Esophagus muscularis mucosa (tissue), 4 donors: Measurements from ENCODE around the gene LCN2. TPM values are rescaled to one million over a fixed set of nuclear protein-coding genes. Genes with fewer than 3 reads are reported as not detected.

ENCODE experiments used
- DNase-seq: peaks from one replicate; pipeline ENCODE4 v3.0.0-alpha.2; 2017; ENCODE audit errors: extremely low spot score
- H3K27ac ChIP-seq, 4 donors: fragments of 200-600 bp; sonication (generic); replicated peaks in 1 of 4; 1 replicate in 3 of 4; 2 replicates in 1 of 4; pipeline ENCODE4 v1.5.1; 2016 to 2019; ENCODE audit warnings: mild to moderate bottlenecking in 1 of 4
- H3K27me3 ChIP-seq, 4 donors: fragments of 200-600 bp; sonication (generic); one replicate each; pipeline versions ENCODE4 v1.5.1 to v1.6.0; 2016 to 2019
- H3K36me3 ChIP-seq, 4 donors: fragments of 200-600 bp; sonication (generic); one replicate each; pipeline ENCODE4 v1.5.1; 2016 to 2019
- H3K4me1 ChIP-seq, 4 donors: fragments of 200-600 bp; sonication (generic); one replicate each; pipeline ENCODE4 v1.5.1; 2016 to 2019
- H3K4me3 ChIP-seq, 4 donors: fragments of 200-600 bp; sonication (generic); 1 replicate in 2 of 4; 2 replicates in 2 of 4; pipeline ENCODE4 v1.5.1; 2016 to 2019; ENCODE audit warnings: mild to moderate bottlenecking in 4 of 4, moderate library complexity in 1 of 4
- H3K9me3 ChIP-seq, 4 donors: fragments of 200-600 bp; sonication (generic); 1 replicate in 3 of 4; 2 replicates in 1 of 4; pipeline ENCODE4 v1.5.1; 2016 to 2019
- EP300 ChIP-seq: sonication (generic); formaldehyde crosslinking; IDR thresholded peaks from one replicate; pipeline ENCODE4 v1.6.1; 2017; ENCODE audit warnings: antibody characterized with exemption
- POLR2A ChIP-seq: fragments of 450-650 bp; IDR thresholded peaks from one replicate; pipeline ENCODE4 v1.6.1; 2017; ENCODE audit warnings: antibody characterized with exemption, moderate library complexity, mild to moderate bottlenecking, low read depth
- POLR2AphosphoS5 ChIP-seq, 2 donors: sonication (generic); formaldehyde crosslinking; IDR thresholded peaks; one replicate each; pipeline ENCODE4 v1.6.1; 2017; ENCODE audit warnings: antibody characterized with exemption in 2 of 2
- WGBS: methylation state at CpG from one replicate; pipeline ENCODE4 v1.1.5; 2018; 5-methylcytosine and 5-hydroxymethylcytosine counted together
- intact Hi-C: fragments of 100-400 bp; cut with DNase I; formaldehyde crosslinking; loops from one replicate; pipeline ENCODE4 v1.15.1; 2023
- total RNA-seq, 4 donors: library from RNA; depleted of rRNA; stranded (reverse); fragments of >200 nt; gene quantifications; one replicate each; pipeline versions ENCODE4 v1.1.0 to v1.2.1, GENCODE V29; 2016
- TF ChIP-seq, protein P1 (sequence below), 3 experiments: fragments of 200-600 bp in 2 of 3; fragments of 450-650 bp in 1 of 3; sonication (generic) in 2 of 3; IDR thresholded peaks; one replicate each; pipeline ENCODE4 v1.5.1; 2017 to 2019; ENCODE audit warnings: antibody characterized with exemption in 3 of 3, mild to moderate bottlenecking in 2 of 3, moderate library complexity in 1 of 3

Gene LCN2
- total RNA-seq, 4 donors from 2014 or later: 0.83 to 6.2 TPM; not detected in 2

- Histone ChIP-seq H3K9me3 (no peaks in the 10 kb centered on the region), H3K4me3 (no peak overlapping the region), H3K27me3 (no peaks in the 10 kb centered on the region), H3K36me3 (no peaks in the 10 kb centered on the region), H3K4me1 (peaks cover 7 to 15% (median 9%) of the 10 kb centered on the region in 4 donors), H3K27ac (no peak overlapping the region)
- intact Hi-C loops: no loop called here
- TF ChIP-seq POLR2AphosphoS5 (IDR thresholded peaks at IDR 0.05) (no peak), EP300 (no peak), POLR2A (no peak)
- TF ChIP-seq, protein P1, sequence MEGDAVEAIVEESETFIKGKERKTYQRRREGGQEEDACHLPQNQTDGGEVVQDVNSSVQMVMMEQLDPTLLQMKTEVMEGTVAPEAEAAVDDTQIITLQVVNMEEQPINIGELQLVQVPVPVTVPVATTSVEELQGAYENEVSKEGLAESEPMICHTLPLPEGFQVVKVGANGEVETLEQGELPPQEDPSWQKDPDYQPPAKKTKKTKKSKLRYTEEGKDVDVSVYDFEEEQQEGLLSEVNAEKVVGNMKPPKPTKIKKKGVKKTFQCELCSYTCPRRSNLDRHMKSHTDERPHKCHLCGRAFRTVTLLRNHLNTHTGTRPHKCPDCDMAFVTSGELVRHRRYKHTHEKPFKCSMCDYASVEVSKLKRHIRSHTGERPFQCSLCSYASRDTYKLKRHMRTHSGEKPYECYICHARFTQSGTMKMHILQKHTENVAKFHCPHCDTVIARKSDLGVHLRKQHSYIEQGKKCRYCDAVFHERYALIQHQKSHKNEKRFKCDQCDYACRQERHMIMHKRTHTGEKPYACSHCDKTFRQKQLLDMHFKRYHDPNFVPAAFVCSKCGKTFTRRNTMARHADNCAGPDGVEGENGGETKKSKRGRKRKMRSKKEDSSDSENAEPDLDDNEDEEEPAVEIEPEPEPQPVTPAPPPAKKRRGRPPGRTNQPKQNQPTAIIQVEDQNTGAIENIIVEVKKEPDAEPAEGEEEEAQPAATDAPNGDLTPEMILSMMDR (IDR thresholded peaks at IDR 0.05): no peak
- DNase-seq: no peak
- WGBS: 82% methylated on average over 9 of the region's 13 CpGs
Observed at GRCh38 chr9:128145951-128146351, 3.3 kb upstream of the LCN2 start.

DNA sequence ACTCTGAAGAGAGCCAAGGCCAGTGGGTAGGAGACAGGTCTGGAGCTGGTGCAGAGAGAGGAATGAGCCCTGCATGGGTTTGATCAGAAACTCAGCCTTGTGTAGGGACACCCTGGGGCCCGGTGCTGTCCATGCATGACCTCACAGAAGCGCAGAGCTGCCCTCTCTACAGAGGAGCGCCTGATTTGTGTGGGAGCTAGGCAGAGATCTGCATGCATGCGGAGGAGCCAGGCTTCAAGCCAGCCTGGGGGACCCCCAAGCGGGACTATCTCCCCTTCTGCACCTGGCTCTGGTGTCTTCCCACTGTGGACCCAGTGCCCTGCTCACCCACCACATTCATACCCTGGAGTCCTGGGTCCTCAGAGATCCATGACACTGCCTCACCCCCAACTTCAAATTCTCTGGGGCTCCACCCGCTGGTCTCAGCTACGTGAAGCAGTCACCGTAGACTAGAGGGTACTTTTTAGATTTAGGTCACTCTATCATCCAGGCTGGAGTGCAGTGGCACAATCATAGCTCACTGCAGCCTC, 2.6 kb upstream of the LCN2 start:
- Histone ChIP-seq H3K27me3 (no peaks in the 10 kb centered on the region), H3K9me3 (no peaks in the 10 kb centered on the region), H3K27ac (no peak overlapping the region), H3K4me1 (peaks cover 7 to 15% (median 9%) of the 10 kb centered on the region in 4 donors), H3K36me3 (no peaks in the 10 kb centered on the region), H3K4me3 (no peak overlapping the region)
- TF ChIP-seq EP300 (no peak), POLR2AphosphoS5 (IDR thresholded peaks at IDR 0.05) (no peak), POLR2A (no peak)
- TF ChIP-seq, protein P1 (IDR thresholded peaks at IDR 0.05): no peak
- intact Hi-C loops: no loop called here
- no peak for DNase-seq
- 91% methylated on average over 8 of the region's 8 CpGs for WGBS

GRCh38 chr9:128148509-128149000, 698 bp upstream of the LCN2 start:
- Histone ChIP-seq H3K36me3 (no peaks in the 10 kb centered on the region), H3K27me3 (no peaks in the 10 kb centered on the region), H3K4me3 (no peak overlapping the region), H3K9me3 (no peaks in the 10 kb centered on the region), H3K27ac (peak overlapping the region in 1 of 4 donors; percentile 27), H3K4me1 (peaks cover 7 to 15% (median 9%) of the 10 kb centered on the region in 4 donors)
- intact Hi-C loops: no loop called here
- no peak for TF ChIP-seq POLR2AphosphoS5 (IDR thresholded peaks at IDR 0.05)
- no peak for TF ChIP-seq POLR2A
- no peak for TF ChIP-seq EP300
- TF ChIP-seq, protein P1 (IDR thresholded peaks at IDR 0.05): no peak
- WGBS: 67% methylated on average over 1 of the region's 5 CpGs
- DNase-seq: no peak

DNA sequence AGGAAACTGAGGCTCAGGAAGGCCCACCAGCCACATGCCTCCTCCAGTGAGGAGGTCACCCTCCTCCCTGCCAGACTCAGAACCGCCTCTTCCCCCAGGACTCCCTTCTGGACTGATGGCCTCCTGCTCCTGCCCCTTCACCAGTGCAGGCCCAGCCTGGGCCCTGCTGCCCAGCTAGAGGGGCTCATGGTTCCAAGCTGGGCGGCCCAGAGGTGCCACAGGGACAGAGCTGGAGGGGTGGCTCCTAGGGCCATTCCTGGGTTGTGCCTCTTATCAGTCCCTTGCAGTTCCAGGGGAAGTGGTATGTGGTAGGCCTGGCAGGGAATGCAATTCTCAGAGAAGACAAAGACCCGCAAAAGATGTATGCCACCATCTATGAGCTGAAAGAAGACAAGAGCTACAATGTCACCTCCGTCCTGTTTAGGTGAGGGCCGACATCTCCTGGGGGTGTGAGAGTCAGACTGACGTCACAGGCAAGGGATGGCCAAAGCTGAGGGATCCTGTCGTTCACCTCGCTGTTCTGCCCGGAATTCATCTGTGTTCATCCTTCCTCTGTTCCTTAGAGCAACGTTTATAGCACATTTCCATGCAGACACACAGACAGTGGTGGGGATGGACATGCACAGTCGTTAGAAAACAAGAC, 819 bp downstream of the LCN2 start:
- no peak overlapping the region for H3K27ac ChIP-seq
- WGBS: 61% methylated on average over 9 of the region's 11 CpGs
- H3K27me3 ChIP-seq: no peaks in the 10 kb centered on the region
- H3K4me1 ChIP-seq: peaks cover 7 to 15% (median 9%) of the 10 kb centered on the region in 4 donors
- H3K9me3 ChIP-seq: no peaks in the 10 kb centered on the region
- TF ChIP-seq, protein P1 (IDR thresholded peaks at IDR 0.05): no peak
- TF ChIP-seq EP300 (no peak), POLR2A (no peak)
- no peak overlapping the region for H3K4me3 ChIP-seq
- intact Hi-C loops: no loop called here
- no peak for DNase-seq
- no peaks in the 10 kb centered on the region for H3K36me3 ChIP-seq
